ENCODE data around the gene ALLC. TPM values are rescaled to one million over a fixed set of nuclear protein-coding genes. Genes with fewer than 3 reads are reported as not detected.

The ALLC gene
- total and polyA plus RNA-seq, 10 of the 15 experiments (the other 5 are each of a cell fraction or from before 2014, with no cell fraction given): 0.05 TPM; not detected in 9

- intact Hi-C loops (cut with micrococcal nuclease; ENCODE audit: unreplicated experiment) (no loop called here), in situ Hi-C loops (cut with MboI) (no loop called here)
- no peak overlapping the region for H3K27ac ChIP-seq (ENCODE audit: control insufficient read depth, insufficient read depth)
- H3K79me2 ChIP-seq (ENCODE audit: control insufficient read depth, insufficient read depth, low read length): no peaks in the 10 kb centered on the region
- FAIRE-seq (no peak), ATAC-seq (no peak), DNase-seq (ENCODE audit: low read depth, low spot score) (no peak)
- no TSS peak for BruUV-seq (replicated peaks)
- WGBS (ENCODE audit: insufficient coverage, insufficient replicate concordance, low lambda C conversion rate, missing lambda C conversion rate): 48% methylated on average over 12 of the region's 13 CpGs
- H3K9ac ChIP-seq (ENCODE audit: control insufficient read depth, insufficient read depth, low read length): no peak overlapping the region
- H4K20me1 ChIP-seq (ENCODE audit: control insufficient read depth, insufficient read depth): no peaks in the 10 kb centered on the region
- H3K9me3 ChIP-seq (replicated peaks; ENCODE audit: control insufficient read depth, insufficient read depth, low read length): no peaks in the 10 kb centered on the region
- no peak overlapping the region for H3K4me2 ChIP-seq (ENCODE audit: control insufficient read depth, insufficient read depth)
- H3K4me1 ChIP-seq (ENCODE audit: control insufficient read depth, insufficient read depth, low read length): peaks cover 15% of the 10 kb centered on the region
- H3K27me3 ChIP-seq (replicated peaks in 1 of 2; ENCODE audit: control insufficient read depth in 2 of 2, insufficient read depth in 2 of 2, low read length in 1 of 2): no peaks in the 10 kb centered on the region
- H3K36me3 ChIP-seq (ENCODE audit: control insufficient read depth in 2 of 2, insufficient read depth in 2 of 2, low read length in 1 of 2): no peaks in the 10 kb centered on the region
- CTCF ChIA-PET: no interaction called here
- POLR2A ChIA-PET: no interaction called here
- H2AFZ ChIP-seq (ENCODE audit: control insufficient read depth, low read depth, low read length): no peak overlapping the region
- SMC1A ChIA-PET (ENCODE audit: uncharacterized antibody, unreplicated experiment): no interaction called here
- RAD21 ChIA-PET (ENCODE audit: unreplicated experiment): no interaction called here
- no peak overlapping the region for H3K4me3 ChIP-seq
- TF ChIP-seq STAT1 (conservative IDR thresholded peaks at IDR 0.05): no peak
- no peak for TF ChIP-seq SIX5 (IDR thresholded peaks at IDR 0.05; ENCODE audit: low read depth, low read length, severe bottlenecking)
- TF ChIP-seq HDGF (IDR thresholded peaks at IDR 0.05): no peak
- no peak for TF ChIP-seq CTCF (IDR thresholded peaks at IDR 0.05 in 2 of 3, conservative IDR thresholded peaks at IDR 0.05 in 1 of 3; ENCODE audit: control insufficient read depth in 2 of 3, extremely low read depth in 1 of 3, insufficient read depth in 1 of 3, low read depth in 3 of 3, low read length in 3 of 3)
- no peak for TF ChIP-seq ZBTB11 (CRISPR knock-in tag; IDR thresholded peaks at IDR 0.05)
- TF ChIP-seq, protein P1, sequence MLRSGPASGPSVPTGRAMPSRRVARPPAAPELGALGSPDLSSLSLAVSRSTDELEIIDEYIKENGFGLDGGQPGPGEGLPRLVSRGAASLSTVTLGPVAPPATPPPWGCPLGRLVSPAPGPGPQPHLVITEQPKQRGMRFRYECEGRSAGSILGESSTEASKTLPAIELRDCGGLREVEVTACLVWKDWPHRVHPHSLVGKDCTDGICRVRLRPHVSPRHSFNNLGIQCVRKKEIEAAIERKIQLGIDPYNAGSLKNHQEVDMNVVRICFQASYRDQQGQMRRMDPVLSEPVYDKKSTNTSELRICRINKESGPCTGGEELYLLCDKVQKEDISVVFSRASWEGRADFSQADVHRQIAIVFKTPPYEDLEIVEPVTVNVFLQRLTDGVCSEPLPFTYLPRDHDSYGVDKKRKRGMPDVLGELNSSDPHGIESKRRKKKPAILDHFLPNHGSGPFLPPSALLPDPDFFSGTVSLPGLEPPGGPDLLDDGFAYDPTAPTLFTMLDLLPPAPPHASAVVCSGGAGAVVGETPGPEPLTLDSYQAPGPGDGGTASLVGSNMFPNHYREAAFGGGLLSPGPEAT (IDR thresholded peaks at IDR 0.05; ENCODE audit: low read depth): no peak
- TF ChIP-seq NR2F1 (conservative IDR thresholded peaks at IDR 0.05): no peak
- no peak for TF ChIP-seq RAD21 (IDR thresholded peaks at IDR 0.05; ENCODE audit: insufficient read depth, low read depth, low read length)
- TF ChIP-seq LARP7 (IDR thresholded peaks at IDR 0.05): no peak
- TF ChIP-seq BACH1 (IDR thresholded peaks at IDR 0.05; ENCODE audit: borderline replicate concordance): no peak
- TF ChIP-seq KLF5 (IDR thresholded peaks at IDR 0.05; ENCODE audit: partially characterized antibody): no peak
- TF ChIP-seq POLR2AphosphoS5 (IDR thresholded peaks at IDR 0.05; ENCODE audit: low read length): no peak
- no peak for TF ChIP-seq FOXK2 (IDR thresholded peaks at IDR 0.05)
- TF ChIP-seq, protein P2, sequence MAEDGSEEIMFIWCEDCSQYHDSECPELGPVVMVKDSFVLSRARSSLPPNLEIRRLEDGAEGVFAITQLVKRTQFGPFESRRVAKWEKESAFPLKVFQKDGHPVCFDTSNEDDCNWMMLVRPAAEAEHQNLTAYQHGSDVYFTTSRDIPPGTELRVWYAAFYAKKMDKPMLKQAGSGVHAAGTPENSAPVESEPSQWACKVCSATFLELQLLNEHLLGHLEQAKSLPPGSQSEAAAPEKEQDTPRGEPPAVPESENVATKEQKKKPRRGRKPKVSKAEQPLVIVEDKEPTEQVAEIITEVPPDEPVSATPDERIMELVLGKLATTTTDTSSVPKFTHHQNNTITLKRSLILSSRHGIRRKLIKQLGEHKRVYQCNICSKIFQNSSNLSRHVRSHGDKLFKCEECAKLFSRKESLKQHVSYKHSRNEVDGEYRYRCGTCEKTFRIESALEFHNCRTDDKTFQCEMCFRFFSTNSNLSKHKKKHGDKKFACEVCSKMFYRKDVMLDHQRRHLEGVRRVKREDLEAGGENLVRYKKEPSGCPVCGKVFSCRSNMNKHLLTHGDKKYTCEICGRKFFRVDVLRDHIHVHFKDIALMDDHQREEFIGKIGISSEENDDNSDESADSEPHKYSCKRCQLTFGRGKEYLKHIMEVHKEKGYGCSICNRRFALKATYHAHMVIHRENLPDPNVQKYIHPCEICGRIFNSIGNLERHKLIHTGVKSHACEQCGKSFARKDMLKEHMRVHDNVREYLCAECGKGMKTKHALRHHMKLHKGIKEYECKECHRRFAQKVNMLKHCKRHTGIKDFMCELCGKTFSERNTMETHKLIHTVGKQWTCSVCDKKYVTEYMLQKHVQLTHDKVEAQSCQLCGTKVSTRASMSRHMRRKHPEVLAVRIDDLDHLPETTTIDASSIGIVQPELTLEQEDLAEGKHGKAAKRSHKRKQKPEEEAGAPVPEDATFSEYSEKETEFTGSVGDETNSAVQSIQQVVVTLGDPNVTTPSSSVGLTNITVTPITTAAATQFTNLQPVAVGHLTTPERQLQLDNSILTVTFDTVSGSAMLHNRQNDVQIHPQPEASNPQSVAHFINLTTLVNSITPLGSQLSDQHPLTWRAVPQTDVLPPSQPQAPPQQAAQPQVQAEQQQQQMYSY (CRISPR knock-in tag; IDR thresholded peaks at IDR 0.05): no peak
- no peak for TF ChIP-seq ZNF24 (IDR thresholded peaks at IDR 0.05)
- TF ChIP-seq CHD1 (IDR thresholded peaks at IDR 0.05; ENCODE audit: low read depth, low read length): no peak
Observed at GRCh38 chr2:3647246-3647645, 10.8 kb upstream of the ALLC start.

Data from GM12878 (cell line).